HG02642 (cell line): ENCODE measurements around the gene RWDD1.

ENCODE experiments used
- ATAC-seq: cut with Tn5 transposase; IDR thresholded peaks from one replicate; pipeline ENCODE4 v1.9.1; 2021; ENCODE audit warnings: mild to moderate bottlenecking; ENCODE audit not compliant: unreplicated experiment, poor library complexity

The RWDD1 gene, protein sequence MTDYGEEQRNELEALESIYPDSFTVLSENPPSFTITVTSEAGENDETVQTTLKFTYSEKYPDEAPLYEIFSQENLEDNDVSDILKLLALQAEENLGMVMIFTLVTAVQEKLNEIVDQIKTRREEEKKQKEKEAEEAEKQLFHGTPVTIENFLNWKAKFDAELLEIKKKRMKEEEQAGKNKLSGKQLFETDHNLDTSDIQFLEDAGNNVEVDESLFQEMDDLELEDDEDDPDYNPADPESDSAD

DNA sequence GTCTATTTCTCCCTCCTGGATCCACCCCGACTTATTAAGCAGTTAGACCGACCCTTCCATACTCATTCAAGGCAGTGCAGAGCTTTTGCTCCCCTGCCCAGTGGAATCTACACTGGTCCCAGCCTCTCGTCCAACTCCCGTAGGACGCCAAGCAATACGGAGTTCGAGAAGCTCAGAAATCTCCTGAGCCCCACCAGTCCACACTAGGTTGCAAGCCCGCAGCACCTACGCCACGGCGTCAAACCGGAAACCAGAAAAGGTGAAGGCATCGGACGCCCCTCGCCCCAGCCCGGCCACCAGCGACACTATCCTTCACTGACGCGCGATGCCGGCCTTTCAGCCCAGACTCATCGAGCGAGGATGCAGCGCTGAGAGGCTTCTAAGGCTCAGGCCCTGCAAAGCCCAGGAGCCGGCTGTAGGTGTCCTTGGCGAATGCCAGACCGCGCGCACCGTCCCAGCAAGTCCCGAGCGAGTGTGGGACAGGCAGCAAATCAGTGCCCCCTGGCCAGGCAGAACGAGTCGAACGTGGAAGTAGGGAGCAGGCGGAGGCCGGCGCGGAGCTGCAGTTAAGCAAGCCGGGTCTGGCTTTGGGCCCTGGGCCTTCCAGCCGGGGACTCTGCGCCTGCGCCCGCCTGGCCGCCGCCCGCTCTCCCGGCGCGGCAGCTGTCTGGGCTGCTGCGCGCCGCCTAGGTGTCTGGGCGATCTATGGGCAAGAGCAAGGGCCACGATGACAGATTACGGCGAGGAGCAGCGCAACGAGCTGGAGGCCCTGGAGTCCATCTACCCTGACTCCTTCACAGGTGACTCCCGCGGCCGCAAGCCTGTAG lies at the start of gene RWDD1:
Gene RWDD1, plus strand, starts transcription at position 649 of the 827 bp plus-strand sequence. Its CDS starts 79 bp downstream, at position 728.
- peak; percentile 97 for ATAC-seq

DNA sequence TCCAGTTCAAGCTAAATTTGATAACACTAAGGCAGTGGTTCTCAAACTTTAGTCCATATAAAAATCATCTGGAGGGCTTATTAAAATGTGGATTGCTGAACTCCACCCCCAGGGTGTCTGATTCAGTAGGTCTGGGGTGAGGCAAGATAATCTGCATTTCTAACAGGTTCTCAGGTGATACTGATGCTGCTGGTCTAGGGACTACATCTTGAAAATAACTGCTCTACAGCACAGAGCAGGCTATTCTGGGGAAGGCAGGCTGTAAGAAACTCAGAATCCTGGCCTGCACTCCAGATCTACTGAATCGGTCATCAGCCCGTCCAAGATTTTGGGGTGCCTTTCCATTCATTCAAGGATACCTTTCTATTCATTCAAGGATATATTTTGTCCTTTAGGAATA lies 48.4 kb upstream of the RWDD1 start:
- ATAC-seq = no peak

DNA sequence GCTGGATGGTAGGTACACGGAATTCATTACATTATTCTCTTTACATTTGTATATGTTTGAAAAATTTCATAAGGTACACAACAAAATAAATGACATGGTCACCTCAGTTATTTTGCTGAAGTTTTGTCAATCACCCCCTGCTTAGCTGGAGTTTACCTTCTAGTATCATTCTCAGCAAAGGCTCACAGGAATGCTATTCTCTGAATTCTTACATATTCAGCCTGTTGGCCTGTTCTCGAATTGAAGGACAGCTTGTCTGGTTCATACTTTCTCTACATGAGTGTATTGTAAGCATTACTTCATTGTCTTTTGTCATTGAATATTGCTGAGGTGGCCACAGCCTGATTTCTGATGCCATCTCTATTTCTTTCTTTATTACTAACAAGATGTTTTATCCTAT lies 47.1 kb upstream of the RWDD1 start:
- ATAC-seq = no peak

DNA sequence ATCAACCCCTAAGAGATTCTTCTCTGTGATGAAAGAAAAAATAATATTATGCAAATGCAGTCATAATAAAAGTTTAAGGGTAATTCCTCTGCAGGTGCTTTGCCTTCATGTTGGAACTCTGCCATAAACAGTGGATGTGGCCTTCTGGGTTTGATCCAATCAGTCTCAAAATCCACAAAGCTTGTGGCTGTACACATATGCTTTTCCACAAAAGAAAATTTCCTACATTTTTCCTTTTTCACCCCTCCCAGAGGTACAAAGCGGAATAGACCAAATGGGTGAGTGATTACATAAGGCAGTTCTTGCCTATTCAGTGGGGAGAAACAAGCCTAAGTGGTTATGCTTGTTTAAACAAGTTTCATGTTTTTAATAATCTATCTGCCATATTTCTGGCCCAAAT lies 43.2 kb upstream of the RWDD1 start:
- ATAC-seq = no peak

DNA sequence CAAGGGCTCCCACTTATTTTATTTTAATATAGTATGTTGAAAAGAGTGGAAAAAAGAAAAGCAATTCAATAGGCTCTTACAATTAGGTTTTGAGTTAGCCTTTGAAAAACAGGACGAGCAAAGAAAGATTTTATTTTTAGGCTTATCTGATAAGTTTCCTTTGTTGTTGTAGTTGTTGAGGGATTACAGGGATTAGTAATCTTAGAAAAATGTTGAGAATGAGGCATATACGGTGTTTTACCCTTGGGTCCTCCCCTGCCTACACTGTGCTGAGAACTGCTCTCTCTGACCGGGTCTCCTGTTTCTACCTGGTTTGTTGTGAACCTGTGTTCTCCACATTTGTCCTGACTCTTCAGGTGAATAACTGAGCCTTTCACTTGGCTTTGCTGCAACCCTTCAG lies 42.5 kb upstream of the RWDD1 start:
- no peak for ATAC-seq

DNA sequence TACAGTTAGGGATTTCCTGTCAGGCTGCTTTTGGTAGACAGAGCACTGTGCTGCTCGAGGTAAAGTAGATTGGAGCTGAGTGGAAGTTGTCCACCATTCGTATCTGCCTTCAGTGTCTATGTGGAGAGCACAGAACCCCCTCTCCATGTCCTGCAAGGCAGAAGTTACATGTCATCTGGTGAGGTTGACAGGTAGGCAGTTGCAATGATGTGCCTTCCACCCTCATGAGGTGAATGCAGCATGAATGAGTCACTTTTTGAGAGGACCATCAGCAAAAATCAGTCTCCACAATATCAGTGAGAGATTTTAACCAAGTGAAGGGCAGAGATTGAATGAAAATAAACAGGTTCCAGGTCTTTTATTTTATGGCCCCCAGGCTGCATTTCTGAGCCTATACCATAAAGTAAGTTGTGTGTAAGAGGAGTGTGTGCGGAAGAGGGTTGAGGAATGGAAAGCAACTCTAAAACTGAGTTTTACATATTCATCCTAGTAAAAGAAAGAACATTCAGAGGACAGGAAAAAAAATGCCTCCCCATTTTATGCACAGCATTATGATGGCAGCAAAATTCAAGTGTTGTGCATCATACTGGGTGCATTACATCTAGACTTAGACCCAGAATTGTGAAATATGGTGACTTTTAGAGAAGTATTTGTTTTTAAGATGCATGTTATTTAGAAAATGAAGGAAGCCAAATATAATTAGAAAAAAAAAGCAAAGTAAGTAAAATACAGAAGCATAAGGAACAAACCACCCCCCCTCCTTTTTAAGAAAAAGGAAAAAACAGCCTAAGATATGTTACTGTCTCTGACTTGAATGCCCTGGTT lies 41.6 kb upstream of the RWDD1 start:
- no peak for ATAC-seq

DNA sequence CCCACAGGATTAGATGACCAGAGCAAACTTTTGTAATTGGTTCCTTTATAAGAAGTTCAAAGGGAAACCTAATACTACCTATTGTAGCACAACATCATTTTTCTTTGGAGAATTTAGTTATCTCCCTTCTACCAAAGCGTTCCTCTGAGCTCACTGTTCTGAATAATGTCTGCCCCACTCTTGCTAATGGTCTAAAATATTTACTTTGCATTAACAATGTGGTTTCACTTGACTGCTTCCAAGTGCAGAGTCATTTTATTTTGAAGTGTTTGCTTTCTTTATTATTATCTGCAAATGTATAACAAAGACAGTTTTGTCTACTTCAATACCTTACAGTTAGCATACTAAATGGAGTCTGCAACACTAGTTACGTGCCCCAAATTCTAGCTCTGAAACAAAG lies 40.9 kb upstream of the RWDD1 start:
- no peak for ATAC-seq

DNA sequence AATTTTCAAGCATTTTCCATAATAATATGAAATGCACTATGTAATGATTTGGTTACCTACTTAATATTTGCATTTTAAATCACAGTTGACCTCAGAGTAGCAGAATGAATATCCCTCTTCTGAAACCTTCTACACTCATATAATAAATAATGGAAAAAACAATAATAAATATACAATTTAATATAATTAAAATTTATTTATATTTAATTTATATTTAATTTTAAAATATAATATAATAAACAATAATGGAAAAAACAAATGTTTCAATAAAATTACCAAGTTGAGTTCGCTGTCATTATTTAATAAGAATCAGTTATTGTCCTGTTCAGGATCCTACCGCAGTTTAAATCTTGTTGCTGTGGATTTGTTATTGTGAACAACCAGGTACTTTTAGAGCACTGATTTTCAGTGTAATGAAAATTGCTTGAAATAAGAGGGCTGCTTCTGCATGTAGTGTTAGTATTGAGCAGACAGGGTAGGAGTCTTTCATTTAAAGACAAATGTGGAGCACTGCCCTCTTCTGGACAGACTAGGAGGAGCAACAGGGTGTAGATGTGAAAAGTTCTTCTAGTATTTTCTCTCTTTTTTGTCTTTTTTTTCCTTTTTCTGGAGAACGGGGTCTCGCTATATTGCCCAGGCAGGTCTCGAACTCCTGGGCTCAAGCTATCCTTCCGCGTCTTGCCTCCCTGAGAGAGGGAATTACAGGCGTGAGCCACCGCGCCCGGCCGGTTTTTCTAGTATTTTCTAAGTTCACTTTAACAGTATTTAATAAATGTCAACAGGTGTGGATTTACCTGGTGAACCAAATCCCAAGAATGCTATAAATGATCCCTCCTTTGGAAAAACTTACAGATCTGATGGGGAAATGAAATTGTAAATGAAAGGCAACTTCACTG lies 39.4 kb upstream of the RWDD1 start:
- ATAC-seq = peak; percentile 80

DNA sequence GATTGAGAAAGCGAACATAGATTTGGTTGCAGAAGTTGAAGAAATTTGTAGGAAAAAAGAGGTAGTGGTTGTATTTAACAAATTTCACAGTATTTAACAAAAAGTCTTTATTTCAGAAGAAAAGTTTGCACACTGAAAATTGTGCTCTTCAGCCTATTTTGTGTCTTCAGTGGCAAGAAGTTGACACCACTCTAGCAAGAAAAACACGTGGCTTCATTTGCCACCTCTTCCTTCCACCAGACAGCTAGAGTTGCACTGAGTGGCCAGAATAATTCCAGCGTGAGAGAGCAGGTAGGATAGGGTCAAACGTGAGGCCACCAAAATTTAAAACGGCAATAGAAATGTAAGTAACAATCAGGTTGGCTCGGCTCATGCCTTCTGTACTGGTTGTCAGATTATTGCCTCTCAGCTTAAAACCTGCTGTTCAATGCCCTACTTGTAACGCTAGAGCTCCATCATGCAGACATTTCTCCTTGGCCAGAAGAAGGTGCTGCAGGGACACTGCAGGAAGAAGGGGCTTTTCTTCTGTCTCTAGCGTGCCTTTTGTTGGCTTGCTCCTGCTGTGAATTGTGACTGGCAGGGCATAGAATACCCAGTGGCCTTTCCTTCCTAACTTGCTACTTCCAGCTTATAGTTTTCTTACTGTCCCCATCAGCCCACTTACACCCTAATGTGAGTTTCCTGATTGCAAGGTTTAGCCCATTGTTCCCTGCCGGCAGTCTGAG lies 37.9 kb upstream of the RWDD1 start:
- no peak for ATAC-seq

DNA sequence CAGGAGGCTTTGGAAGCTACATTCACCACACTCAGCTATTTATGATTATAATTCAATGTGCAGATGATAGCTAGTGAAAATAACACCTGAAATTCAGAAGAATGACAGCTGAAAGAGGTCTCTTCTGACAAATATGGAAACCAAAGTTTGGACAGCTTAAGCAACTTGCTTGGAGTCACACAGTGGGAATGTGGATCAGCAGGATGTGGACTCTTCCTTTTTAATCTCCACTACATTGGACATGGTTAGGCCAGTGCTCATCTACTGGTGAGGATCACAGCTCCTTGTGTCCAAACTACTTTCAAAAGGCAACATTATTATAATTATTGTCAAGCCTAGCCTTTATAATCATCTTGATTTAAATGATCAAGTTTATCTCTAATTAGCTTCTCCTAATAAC lies 36.2 kb upstream of the RWDD1 start:
- ATAC-seq = no peak

DNA sequence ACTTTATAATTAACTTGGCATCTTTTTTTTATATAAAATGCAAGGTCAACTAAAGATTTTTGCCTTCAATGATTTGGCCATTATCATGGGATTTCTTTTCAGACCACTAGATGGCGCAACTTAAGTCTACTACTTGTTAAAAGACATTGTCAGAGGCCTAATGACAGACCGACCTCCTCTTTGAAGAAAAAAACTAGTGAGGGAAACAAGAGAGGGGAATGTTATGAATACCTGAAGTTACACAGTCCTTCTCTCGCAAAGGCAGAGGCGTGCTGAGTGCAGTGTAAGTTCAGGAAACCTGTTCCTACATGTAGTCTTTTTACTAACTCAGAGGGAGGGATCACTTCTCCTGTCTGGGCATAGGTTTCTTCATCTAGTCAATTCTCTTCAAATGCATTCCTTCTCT lies 35.1 kb upstream of the RWDD1 start:
- no peak for ATAC-seq

DNA sequence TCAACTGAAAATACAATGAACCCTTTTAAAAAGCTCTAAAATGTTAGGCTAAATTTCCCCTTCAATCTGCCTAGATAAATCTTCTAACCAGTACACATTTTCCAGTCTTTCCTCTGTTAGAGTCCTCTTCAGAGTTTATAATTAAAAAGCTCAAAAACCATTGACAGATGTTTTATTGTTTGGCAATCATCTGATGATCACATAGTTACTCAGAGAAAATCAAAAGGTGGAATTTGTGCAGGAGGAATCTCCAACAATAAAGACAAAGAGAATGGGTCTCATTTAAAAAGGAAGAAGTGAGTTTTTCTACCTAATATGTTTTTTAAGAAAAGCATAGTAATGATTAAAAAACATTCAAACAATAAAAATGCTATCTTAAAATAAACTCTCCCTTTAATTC lies 28.9 kb upstream of the RWDD1 start:
- ATAC-seq = no peak

DNA sequence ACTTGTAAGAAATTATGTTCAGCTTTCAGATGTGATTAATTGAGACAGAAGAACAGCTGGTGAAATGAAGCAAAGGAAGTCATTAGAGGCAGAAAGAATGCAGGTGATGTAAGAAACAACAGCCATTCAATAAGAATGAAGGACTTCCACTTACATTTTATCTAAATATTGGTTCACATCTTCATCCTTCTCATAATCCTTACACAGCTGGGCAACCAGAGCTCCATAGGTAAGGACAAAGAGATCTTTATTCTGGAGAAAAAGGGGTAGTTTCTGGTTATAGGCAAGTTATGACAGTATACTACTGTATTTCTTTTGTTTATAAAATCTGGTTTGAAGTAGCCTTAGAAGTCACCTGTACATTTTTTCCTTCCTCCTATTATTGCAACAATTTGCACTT lies 28.2 kb upstream of the RWDD1 start:
- no peak for ATAC-seq

DNA sequence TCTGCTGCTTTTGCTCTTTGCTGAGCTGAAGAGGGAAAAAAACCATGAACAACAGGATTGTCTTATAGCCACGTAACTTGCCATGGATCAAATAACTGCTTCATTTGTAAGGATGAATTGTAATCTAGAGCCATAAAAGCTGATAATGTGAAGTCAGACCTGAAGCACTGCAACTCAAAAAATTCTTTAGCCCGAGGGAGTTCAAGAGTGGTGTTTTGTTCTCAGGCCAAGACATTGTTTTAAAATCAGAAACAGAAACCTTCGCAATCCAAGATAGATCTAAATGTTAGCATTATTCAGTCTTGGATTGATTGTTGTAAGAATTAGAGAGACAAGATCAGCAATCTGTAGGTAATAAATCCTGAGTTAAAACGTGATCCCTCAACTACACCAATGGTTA lies 25.7 kb upstream of the RWDD1 start, which contains the start of gene TRAPPC3L:
Gene TRAPPC3L, minus strand, starts transcription at position 34 of the 400 bp plus-strand sequence. CDS start 170 bp downstream, outside the sequence.
- ATAC-seq = no peak

DNA sequence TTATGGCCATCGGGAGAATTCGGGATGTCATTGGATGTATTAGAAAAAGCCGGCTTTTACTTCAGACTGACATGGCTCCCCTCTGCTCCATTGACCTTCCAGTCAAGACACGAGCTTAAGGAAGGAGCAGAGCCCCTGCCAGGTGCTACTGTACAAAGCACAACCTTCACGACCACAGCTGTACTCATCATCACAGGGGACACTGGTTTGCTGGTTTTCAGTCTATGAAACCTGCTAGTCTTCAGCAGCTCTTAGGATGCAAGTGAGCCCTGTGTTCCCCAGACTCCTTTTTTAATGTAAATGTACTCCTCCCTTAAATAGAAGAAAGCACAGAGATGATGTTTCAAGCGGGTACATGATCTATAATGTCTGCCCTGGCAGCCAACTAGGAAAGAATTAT lies 23.9 kb upstream of the RWDD1 start:
- ATAC-seq = no peak

DNA sequence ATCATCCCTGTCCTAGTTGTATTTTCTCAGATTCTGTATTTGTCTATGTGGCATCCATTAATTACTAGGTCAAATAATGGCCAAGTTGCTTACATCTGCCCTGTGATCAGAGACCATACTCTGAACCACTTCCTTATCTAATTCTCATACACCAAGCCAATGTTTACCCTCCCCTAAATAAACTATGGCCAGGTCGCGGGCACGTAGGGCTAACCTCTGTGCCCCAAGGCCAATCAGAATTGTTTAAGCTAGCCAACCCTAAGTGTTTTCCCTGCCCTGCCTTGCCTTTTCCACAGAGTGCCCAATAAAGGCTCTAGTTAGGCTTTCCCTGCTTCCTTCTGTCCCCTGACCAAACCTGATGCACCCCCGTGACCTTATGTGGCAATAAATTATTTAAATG lies 20.5 kb upstream of the RWDD1 start:
- ATAC-seq = no peak

DNA sequence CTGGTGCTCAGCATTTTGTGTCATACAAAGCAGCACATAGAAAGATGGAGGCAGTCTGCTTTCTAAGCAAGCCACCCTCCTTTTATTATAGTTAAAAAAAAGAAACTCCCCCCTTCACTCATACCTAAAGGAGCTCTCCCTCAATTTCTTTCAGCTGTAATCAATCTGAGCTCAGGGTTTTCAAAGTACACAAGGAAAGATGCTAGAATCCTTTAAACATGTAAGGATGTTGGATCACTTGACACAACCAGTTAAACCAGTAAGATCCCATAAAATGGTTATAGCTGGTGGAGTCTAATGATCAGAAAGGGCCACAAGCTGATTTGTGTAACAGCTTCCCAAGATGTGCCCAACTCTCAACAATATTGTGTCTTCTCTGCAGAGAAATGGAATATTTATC lies 17.9 kb upstream of the RWDD1 start, which contains the start of gene CALHM4:
Gene CALHM4, plus strand, starts transcription at position 301 of the 400 bp plus-strand sequence. Its CDS starts 43 bp downstream, at position 344.
- no peak for ATAC-seq

DNA sequence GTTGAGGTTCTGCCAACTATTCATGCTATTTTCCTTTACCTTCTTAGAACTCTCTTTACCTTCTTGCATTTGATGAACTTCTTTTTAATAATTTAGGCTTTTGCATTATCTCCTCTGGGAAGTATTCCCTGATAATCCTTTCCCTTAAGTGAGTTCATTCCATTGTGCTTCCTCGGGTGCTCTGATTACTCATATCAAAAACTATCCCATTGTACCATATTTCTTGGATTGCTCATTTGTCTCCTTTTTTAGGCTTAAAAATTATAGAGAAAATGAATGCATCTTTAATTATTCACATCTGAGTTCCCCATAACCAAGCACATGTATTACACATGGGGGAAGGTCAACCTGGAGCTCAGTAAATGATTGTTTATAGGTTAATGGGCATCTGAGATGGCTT lies 15.2 kb upstream of the RWDD1 start:
- no peak for ATAC-seq

DNA sequence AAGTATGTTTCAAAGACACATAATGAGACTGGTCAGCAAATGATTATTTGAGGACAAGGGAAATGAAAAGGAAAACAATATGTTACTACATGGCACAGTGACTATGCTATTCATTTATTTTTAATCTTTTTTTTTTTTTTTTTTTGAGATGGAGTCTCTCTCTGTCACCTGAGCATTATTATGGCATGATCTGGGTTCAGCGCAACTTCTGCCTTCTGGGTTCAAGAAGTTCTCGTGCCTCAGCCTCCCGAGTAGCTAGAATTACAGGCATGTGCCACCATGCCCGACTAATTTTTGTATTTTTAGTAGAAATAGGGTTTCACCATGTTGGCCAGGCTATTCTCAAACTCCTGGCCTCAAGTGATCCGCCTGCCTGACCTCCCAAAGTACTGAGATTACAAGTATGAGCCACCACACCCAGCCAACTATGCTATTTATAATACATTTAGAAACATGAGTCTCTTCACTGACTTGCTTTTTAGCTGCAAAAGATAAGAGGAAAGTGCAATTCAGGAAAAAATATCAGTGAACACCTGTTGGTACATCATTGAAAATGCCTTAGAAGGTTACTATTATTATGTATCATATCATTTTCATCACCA lies 14.4 kb upstream of the RWDD1 start:
- ATAC-seq = no peak
